HEK293 (cell line): ENCODE measurements around the gene COPS2.
"Not testable (repeated sequence)": the region's sequence is repeated elsewhere in the genome, so short reads cannot be mapped to it uniquely, and the experiment has no call there.

ENCODE experiments used
- CTCF ChIA-PET: fragments of 350-600 bp; formaldehyde crosslinking; extraction: SDS; loops from one replicate; lab custom pipeline; 2021; ENCODE audit warnings: antibody characterized with exemption; lab: Yijun Ruan, JAX
- POLR2A ChIA-PET: fragments of 300-600 bp; formaldehyde crosslinking; extraction: SDS; loops from one replicate; lab custom pipeline; 2020; ENCODE audit warnings: antibody characterized with exemption, inconsistent platforms; lab: Yijun Ruan, JAX
- H3K27ac ChIP-seq: fragments of 200-500 bp; sonication (Bioruptor generic); 2 replicates; pipeline ENCODE4 v1.5.1; 2014; ENCODE audit warnings: low read depth, low read length, control low read depth, inconsistent platforms; ENCODE audit errors: extremely low read depth
- H3K36me3 ChIP-seq, 2 experiments: fragments of 200-500 bp in 1 of 2; sonication (Bioruptor generic) in 1 of 2; 1 replicate in 1 of 2; 2 replicates in 1 of 2; pipeline ENCODE4 v1.5.1; 2014 to 2017; ENCODE audit warnings: inconsistent platforms in 2 of 2, low read length in 2 of 2; ENCODE audit not compliant: control insufficient read depth in 2 of 2, insufficient read depth in 1 of 2
- H3K4me1 ChIP-seq: fragments of 200-500 bp; sonication (Bioruptor generic); 2 replicates; pipeline ENCODE4 v1.5.1; 2014; ENCODE audit warnings: mild to moderate bottlenecking, low read length, inconsistent platforms; ENCODE audit not compliant: control insufficient read depth, insufficient read depth
- H3K4me3 ChIP-seq: 2 replicates; pipeline ENCODE4 v1.5.1; 2011; ENCODE audit warnings: low read depth, mild to moderate bottlenecking, control low read depth, low read length, moderate library complexity
- H3K9me3 ChIP-seq: fragments of 200-500 bp; sonication (Bioruptor generic); 2 replicates; pipeline ENCODE4 v1.5.1; 2014; ENCODE audit warnings: low read depth, low read length, inconsistent platforms; ENCODE audit not compliant: control insufficient read depth, insufficient read depth
- ATF2 ChIP-seq: fragments of 450-650 bp; formaldehyde crosslinking; IDR thresholded peaks from 2 replicates; pipeline ENCODE4 v1.5.1; 2016; ENCODE audit warnings: missing biosample characterization, missing genetic modification characterization, low read depth
- BCL11B ChIP-seq: fragments of 450-650 bp; formaldehyde crosslinking; IDR thresholded peaks from 2 replicates; pipeline ENCODE4 v1.5.1; 2016; ENCODE audit warnings: low read depth, missing biosample characterization, missing genetic modification characterization
- OSR2 ChIP-seq: fragments of 450-650 bp; formaldehyde crosslinking; IDR thresholded peaks from 2 replicates; pipeline ENCODE4 v1.5.1; 2016; ENCODE audit warnings: missing biosample characterization, missing genetic modification characterization
- PRDM4 ChIP-seq: fragments of 450-650 bp; formaldehyde crosslinking; IDR thresholded peaks from 2 replicates; pipeline ENCODE4 v1.5.1; 2017; ENCODE audit warnings: missing biosample characterization, missing genetic modification characterization
- ZBTB49 ChIP-seq: fragments of 450-650 bp; formaldehyde crosslinking; IDR thresholded peaks from 2 replicates; pipeline ENCODE4 v1.5.1; 2016; ENCODE audit warnings: missing biosample characterization, missing genetic modification characterization, low read depth
- ZNF132 ChIP-seq: fragments of 450-650 bp; formaldehyde crosslinking; IDR thresholded peaks from 2 replicates; pipeline ENCODE4 v1.5.1; 2017; ENCODE audit warnings: missing biosample characterization, missing genetic modification characterization, borderline replicate concordance
- ZNF146 ChIP-seq: fragments of 450-650 bp; formaldehyde crosslinking; IDR thresholded peaks from 2 replicates; pipeline ENCODE4 v1.5.1; 2016; ENCODE audit warnings: missing biosample characterization, missing genetic modification characterization
- ZNF148 ChIP-seq: fragments of 450-650 bp; formaldehyde crosslinking; IDR thresholded peaks from 2 replicates; pipeline ENCODE4 v1.5.0; 2017; ENCODE audit warnings: missing biosample characterization, missing genetic modification characterization, borderline replicate concordance
- ZNF350 ChIP-seq: fragments of 450-650 bp; formaldehyde crosslinking; IDR thresholded peaks from 2 replicates; pipeline ENCODE4 v1.5.0; 2017; ENCODE audit warnings: missing biosample characterization, mild to moderate bottlenecking, missing genetic modification characterization
- ZNF549 ChIP-seq: fragments of 450-650 bp; IDR thresholded peaks from 2 replicates; pipeline ENCODE4 v1.5.1; 2018; ENCODE audit warnings: missing biosample characterization, missing genetic modification characterization, mild to moderate bottlenecking, inconsistent platforms, moderate library complexity
- ZNF623 ChIP-seq: fragments of 450-650 bp; formaldehyde crosslinking; IDR thresholded peaks from 2 replicates; pipeline ENCODE4 v1.5.1; 2016; ENCODE audit warnings: missing biosample characterization, missing genetic modification characterization
- ZNF664 ChIP-seq: fragments of 450-650 bp; formaldehyde crosslinking; IDR thresholded peaks from 2 replicates; pipeline ENCODE4 v1.5.1; 2016; ENCODE audit warnings: missing biosample characterization, missing genetic modification characterization
- ZNF747 ChIP-seq: fragments of 450-650 bp; formaldehyde crosslinking; IDR thresholded peaks from 2 replicates; pipeline ENCODE4 v1.5.1; 2016; ENCODE audit warnings: missing biosample characterization, missing genetic modification characterization
- ZSCAN30 ChIP-seq: fragments of 450-650 bp; IDR thresholded peaks from 2 replicates; pipeline ENCODE4 v1.5.1; 2018; ENCODE audit warnings: missing biosample characterization, mild to moderate bottlenecking, missing genetic modification characterization, moderate library complexity

The COPS2 gene

GRCh38 chr15:49178497-49178896, 23.1 kb upstream of the COPS2 start:
- H3K36me3 ChIP-seq = no peaks in the 10 kb centered on the region
- H3K9me3 ChIP-seq = no peaks in the 10 kb centered on the region
- H3K27ac ChIP-seq = no peak overlapping the region
- H3K4me1 ChIP-seq = no peaks in the 10 kb centered on the region
- CTCF ChIA-PET = interaction anchor here (0.6 kb wide), 1 partner anchor 48 kb away, joined by 3 read pairs; no protein-coding TSS in a partner anchor
- no peak overlapping the region for H3K4me3 ChIP-seq
- TF ChIP-seq ZNF350 (tag by site-specific recombination) (no peak), ZNF549 (tag by site-specific recombination) (no peak)
- POLR2A ChIA-PET = no interaction called here

- H3K36me3 ChIP-seq, H3K4me3 ChIP-seq, H3K4me1 ChIP-seq, H3K27ac ChIP-seq, H3K9me3 ChIP-seq, CTCF ChIA-PET, POLR2A ChIA-PET: not testable (repeated sequence)
Observed at GRCh38 chr15:49175582-49176397, 20.4 kb upstream of the COPS2 start.

- no peaks in the 10 kb centered on the region for H3K9me3 ChIP-seq
- no peaks in the 10 kb centered on the region for H3K36me3 ChIP-seq
- H3K27ac ChIP-seq = no peak overlapping the region
- ChIA-PET POLR2A (no interaction called here), CTCF (no interaction called here)
- no peaks in the 10 kb centered on the region for H3K4me1 ChIP-seq
- TF ChIP-seq ZSCAN30 (tag by site-specific recombination) = no peak
- no peak for TF ChIP-seq OSR2 (tag by site-specific recombination)
- no peak for TF ChIP-seq ZNF664 (tag by site-specific recombination)
- no peak for TF ChIP-seq ZNF623 (tag by site-specific recombination)
- TF ChIP-seq BCL11B = no peak
- TF ChIP-seq PRDM4 = no peak
- H3K4me3 ChIP-seq = no peak overlapping the region
Observed at GRCh38 chr15:49174902-49175301, 19.5 kb upstream of the COPS2 start.

GRCh38 chr15:49171790-49172189, 16.4 kb upstream of the COPS2 start:
- Histone ChIP-seq H3K4me3 (no peak overlapping the region), H3K4me1 (no peaks in the 10 kb centered on the region), H3K27ac (no peak overlapping the region), H3K9me3 (no peaks in the 10 kb centered on the region), H3K36me3 (no peaks in the 10 kb centered on the region)
- TF ChIP-seq ZNF747 (no peak), ZBTB49 (no peak), ZNF146 (tag by site-specific recombination) (no peak), ZNF132 (tag by site-specific recombination) (no peak), ZNF148 (tag by site-specific recombination) (no peak), ATF2 (tag by site-specific recombination) (no peak)
- ChIA-PET CTCF (interaction anchor here (0.9 kb wide), 1 partner anchor 64 kb away, joined by 3 read pairs; no protein-coding TSS in a partner anchor), POLR2A (no interaction called here)
